ENCODE measurements around the gene MORN1. TPM values are rescaled to one million over a fixed set of nuclear protein-coding genes. Genes with fewer than 3 reads are reported as not detected.

Gene MORN1
- total and polyA plus RNA-seq, 4 donors: 2.3 to 6.9 (median 3.6) TPM

DNA sequence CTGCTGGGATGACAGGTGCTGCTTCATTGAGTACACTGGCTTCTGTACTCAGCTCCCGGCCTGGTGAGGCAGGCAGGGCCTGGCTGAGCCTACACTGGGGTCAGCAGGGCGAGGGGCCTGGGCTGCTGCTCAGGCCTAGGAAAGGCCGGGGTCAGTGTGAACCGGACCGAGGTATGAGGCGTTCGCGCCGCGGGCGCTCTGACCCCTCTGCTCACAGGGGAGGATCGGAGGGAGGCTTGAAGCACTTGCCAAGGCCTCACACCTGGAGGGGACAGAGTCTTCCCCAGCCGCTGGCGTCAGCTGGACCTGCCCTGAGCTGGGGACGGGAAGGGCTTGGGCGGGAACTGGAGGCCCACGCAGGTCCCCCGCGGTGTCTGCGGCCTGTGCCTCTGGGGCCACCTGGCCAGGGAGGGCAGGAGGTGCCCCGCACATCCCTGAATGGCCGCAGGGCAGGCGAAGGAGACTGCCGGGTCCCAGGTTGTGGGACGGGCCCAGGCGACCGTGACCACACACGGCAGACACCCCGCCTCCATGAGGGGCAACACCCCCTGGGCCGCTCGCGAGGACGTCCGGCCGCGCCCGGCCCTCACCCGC lies 20.5 kb upstream of the MORN1 start:
- WGBS: 4% methylated on average over 38 of the region's 38 CpGs
- Histone ChIP-seq H3K9ac (ENCODE audit: low read depth in 1 of 2, low read length in 2 of 2) (peak overlapping the region; percentile 29 to 57), H3K27me3 (ENCODE audit: control insufficient read depth in 4 of 4, insufficient read depth in 4 of 4, low read length in 3 of 4) (no peaks in the 10 kb centered on the region), H3K4me1 (ENCODE audit: control insufficient read depth in 4 of 4, insufficient read depth in 4 of 4, low read length in 3 of 4) (peaks cover 19 to 69% (median 62%) of the 10 kb centered on the region in 4 donors), H3K9me3 (ENCODE audit: control insufficient read depth in 4 of 4, low read length in 3 of 4) (no peaks in the 10 kb centered on the region), H3K36me3 (ENCODE audit: control insufficient read depth in 4 of 4, insufficient read depth in 3 of 4, low read depth in 1 of 4, low read length in 3 of 4) (peaks cover 0 to 2% (median 0%) of the 10 kb centered on the region in 4 donors), H3K27ac (ENCODE audit: low read depth in 1 of 2, low read length in 2 of 2) (peak overlapping the region; percentile 81 to 95), H3K4me3 (ENCODE audit: low read depth in 1 of 3, low read length in 3 of 3) (peak overlapping the region; percentile 73 to 93 (median 86))
- no peak for DNase-seq (ENCODE audit: low spot score)
- no peak for TF ChIP-seq HNF4G (IDR thresholded peaks at IDR 0.05)
- TF ChIP-seq RXRA (IDR thresholded peaks at IDR 0.05): no peak
- TF ChIP-seq FOXA1 (IDR thresholded peaks at IDR 0.05): no peak
- TF ChIP-seq YY1 (IDR thresholded peaks at IDR 0.05): no peak
- TF ChIP-seq RAD21 (IDR thresholded peaks at IDR 0.05): no peak
- TF ChIP-seq EGR1 (IDR thresholded peaks at IDR 0.05; ENCODE audit: low read depth in 2 of 2): no peak
- TF ChIP-seq HNF4A (conservative IDR thresholded peaks at IDR 0.05): no peak
- TF ChIP-seq, protein P1, sequence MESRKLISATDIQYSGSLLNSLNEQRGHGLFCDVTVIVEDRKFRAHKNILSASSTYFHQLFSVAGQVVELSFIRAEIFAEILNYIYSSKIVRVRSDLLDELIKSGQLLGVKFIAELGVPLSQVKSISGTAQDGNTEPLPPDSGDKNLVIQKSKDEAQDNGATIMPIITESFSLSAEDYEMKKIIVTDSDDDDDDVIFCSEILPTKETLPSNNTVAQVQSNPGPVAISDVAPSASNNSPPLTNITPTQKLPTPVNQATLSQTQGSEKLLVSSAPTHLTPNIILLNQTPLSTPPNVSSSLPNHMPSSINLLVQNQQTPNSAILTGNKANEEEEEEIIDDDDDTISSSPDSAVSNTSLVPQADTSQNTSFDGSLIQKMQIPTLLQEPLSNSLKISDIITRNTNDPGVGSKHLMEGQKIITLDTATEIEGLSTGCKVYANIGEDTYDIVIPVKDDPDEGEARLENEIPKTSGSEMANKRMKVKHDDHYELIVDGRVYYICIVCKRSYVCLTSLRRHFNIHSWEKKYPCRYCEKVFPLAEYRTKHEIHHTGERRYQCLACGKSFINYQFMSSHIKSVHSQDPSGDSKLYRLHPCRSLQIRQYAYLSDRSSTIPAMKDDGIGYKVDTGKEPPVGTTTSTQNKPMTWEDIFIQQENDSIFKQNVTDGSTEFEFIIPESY (IDR thresholded peaks at IDR 0.05): no peak
- no peak for TF ChIP-seq FOXA2 (IDR thresholded peaks at IDR 0.05)
- no peak for TF ChIP-seq NR2F2 (IDR thresholded peaks at IDR 0.05)
- TF ChIP-seq, protein P2, sequence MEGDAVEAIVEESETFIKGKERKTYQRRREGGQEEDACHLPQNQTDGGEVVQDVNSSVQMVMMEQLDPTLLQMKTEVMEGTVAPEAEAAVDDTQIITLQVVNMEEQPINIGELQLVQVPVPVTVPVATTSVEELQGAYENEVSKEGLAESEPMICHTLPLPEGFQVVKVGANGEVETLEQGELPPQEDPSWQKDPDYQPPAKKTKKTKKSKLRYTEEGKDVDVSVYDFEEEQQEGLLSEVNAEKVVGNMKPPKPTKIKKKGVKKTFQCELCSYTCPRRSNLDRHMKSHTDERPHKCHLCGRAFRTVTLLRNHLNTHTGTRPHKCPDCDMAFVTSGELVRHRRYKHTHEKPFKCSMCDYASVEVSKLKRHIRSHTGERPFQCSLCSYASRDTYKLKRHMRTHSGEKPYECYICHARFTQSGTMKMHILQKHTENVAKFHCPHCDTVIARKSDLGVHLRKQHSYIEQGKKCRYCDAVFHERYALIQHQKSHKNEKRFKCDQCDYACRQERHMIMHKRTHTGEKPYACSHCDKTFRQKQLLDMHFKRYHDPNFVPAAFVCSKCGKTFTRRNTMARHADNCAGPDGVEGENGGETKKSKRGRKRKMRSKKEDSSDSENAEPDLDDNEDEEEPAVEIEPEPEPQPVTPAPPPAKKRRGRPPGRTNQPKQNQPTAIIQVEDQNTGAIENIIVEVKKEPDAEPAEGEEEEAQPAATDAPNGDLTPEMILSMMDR (IDR thresholded peaks at IDR 0.05; ENCODE audit: low read depth, low read length, missing input control): no peak
- TF ChIP-seq JUND (IDR thresholded peaks at IDR 0.05): no peak
- TF ChIP-seq, protein P3, sequence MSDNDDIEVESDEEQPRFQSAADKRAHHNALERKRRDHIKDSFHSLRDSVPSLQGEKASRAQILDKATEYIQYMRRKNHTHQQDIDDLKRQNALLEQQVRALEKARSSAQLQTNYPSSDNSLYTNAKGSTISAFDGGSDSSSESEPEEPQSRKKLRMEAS (IDR thresholded peaks at IDR 0.05): no peak

DNA sequence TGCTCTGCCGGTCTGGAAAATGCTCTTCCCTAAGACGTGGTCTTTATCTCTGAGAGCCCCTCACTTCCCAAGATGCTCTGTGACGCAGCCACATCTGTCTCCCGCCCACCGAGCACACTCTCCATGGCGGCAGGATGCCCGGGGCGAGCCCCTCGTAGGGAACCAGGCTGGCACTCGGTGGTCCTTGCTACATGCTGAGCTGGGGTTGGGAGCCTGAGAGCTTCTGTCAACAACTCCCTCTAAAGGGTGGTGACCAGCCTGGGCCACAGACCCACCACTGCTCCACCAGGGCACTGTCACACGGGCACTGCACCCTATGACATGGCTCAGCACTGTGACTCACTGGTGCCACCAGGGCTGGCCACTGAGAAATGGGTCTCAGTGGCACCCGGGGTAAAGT lies 18.4 kb upstream of the MORN1 start:
- TF ChIP-seq SP1 (IDR thresholded peaks at IDR 0.05): no peak
- TF ChIP-seq, protein P4, sequence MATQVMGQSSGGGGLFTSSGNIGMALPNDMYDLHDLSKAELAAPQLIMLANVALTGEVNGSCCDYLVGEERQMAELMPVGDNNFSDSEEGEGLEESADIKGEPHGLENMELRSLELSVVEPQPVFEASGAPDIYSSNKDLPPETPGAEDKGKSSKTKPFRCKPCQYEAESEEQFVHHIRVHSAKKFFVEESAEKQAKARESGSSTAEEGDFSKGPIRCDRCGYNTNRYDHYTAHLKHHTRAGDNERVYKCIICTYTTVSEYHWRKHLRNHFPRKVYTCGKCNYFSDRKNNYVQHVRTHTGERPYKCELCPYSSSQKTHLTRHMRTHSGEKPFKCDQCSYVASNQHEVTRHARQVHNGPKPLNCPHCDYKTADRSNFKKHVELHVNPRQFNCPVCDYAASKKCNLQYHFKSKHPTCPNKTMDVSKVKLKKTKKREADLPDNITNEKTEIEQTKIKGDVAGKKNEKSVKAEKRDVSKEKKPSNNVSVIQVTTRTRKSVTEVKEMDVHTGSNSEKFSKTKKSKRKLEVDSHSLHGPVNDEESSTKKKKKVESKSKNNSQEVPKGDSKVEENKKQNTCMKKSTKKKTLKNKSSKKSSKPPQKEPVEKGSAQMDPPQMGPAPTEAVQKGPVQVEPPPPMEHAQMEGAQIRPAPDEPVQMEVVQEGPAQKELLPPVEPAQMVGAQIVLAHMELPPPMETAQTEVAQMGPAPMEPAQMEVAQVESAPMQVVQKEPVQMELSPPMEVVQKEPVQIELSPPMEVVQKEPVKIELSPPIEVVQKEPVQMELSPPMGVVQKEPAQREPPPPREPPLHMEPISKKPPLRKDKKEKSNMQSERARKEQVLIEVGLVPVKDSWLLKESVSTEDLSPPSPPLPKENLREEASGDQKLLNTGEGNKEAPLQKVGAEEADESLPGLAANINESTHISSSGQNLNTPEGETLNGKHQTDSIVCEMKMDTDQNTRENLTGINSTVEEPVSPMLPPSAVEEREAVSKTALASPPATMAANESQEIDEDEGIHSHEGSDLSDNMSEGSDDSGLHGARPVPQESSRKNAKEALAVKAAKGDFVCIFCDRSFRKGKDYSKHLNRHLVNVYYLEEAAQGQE (IDR thresholded peaks at IDR 0.05): no peak
- TF ChIP-seq TAF1 (conservative IDR thresholded peaks at IDR 0.05): no peak
- TF ChIP-seq, protein P1 (IDR thresholded peaks at IDR 0.05): no peak
- no peak for TF ChIP-seq HNF4A (conservative IDR thresholded peaks at IDR 0.05)
- TF ChIP-seq FOXA2 (IDR thresholded peaks at IDR 0.05): no peak
- DNase-seq (ENCODE audit: low spot score): no peak
- no peaks in the 10 kb centered on the region for H3K9me3 ChIP-seq (ENCODE audit: control insufficient read depth in 4 of 4, low read length in 3 of 4)
- no peak overlapping the region for H3K9ac ChIP-seq (ENCODE audit: low read depth in 1 of 2, low read length in 2 of 2)
- 95% methylated on average over 12 of the region's 12 CpGs for WGBS
- H3K36me3 ChIP-seq (ENCODE audit: control insufficient read depth in 4 of 4, insufficient read depth in 3 of 4, low read depth in 1 of 4, low read length in 3 of 4): peaks cover 0 to 12% (median 3%) of the 10 kb centered on the region in 4 donors
- H3K4me3 ChIP-seq (ENCODE audit: low read depth in 1 of 3, low read length in 3 of 3): no peak overlapping the region
- no peak overlapping the region for H3K27ac ChIP-seq (ENCODE audit: low read depth in 1 of 2, low read length in 2 of 2)
- no peaks in the 10 kb centered on the region for H3K27me3 ChIP-seq (ENCODE audit: control insufficient read depth in 4 of 4, insufficient read depth in 4 of 4, low read length in 3 of 4)
- peaks cover 19 to 77% (median 64%) of the 10 kb centered on the region in 4 donors for H3K4me1 ChIP-seq (ENCODE audit: control insufficient read depth in 4 of 4, insufficient read depth in 4 of 4, low read length in 3 of 4)

Data from liver (tissue), 9 donors.